OCI-LY1 (cell line): ENCODE results near the gene CHSY1.

ENCODE experiments used
- H2AFZ ChIP-seq: fragments of 200-600 bp; sonication (generic), shearing (Covaris generic); 2 replicates; pipeline ENCODE4 v1.6.0; 2014; ENCODE audit warnings: antibody characterized with exemption, mild to moderate bottlenecking, low read length
- H3F3A ChIP-seq: fragments of 200-600 bp; sonication (generic), shearing (Covaris generic); 2 replicates; pipeline ENCODE4 v1.6.0; 2014; ENCODE audit warnings: mild to moderate bottlenecking, antibody characterized with exemption, low read length, moderate library complexity; ENCODE audit not compliant: insufficient read depth
- H3K27ac ChIP-seq: fragments of 200-600 bp; sonication (generic); 2 replicates; pipeline ENCODE4 v1.5.1; 2014; ENCODE audit warnings: low read length, mixed run types, mild to moderate bottlenecking, low read depth; ENCODE audit not compliant: poor library complexity, severe bottlenecking
- H3K27me3 ChIP-seq: fragments of 200-600 bp; sonication (generic); 2 replicates; pipeline ENCODE4 v1.6.0; 2014; ENCODE audit warnings: antibody characterized with exemption, mild to moderate bottlenecking, low read length, moderate library complexity; ENCODE audit not compliant: insufficient read depth
- H3K36me3 ChIP-seq: fragments of 200-600 bp; sonication (generic); 2 replicates; pipeline ENCODE4 v1.6.1; 2014; ENCODE audit warnings: mild to moderate bottlenecking, antibody characterized with exemption, low read length, moderate library complexity, mixed read lengths; ENCODE audit not compliant: insufficient read depth
- H3K4me1 ChIP-seq: fragments of 200-600 bp; sonication (generic); 2 replicates; pipeline ENCODE4 v1.5.1; 2014; ENCODE audit warnings: mild to moderate bottlenecking, low read length, moderate library complexity; ENCODE audit not compliant: insufficient read depth, severe bottlenecking
- H3K4me2 ChIP-seq: fragments of 200-600 bp; sonication (generic), shearing (Covaris generic); 2 replicates; pipeline ENCODE4 v1.6.1; 2014; ENCODE audit warnings: low read length
- H3K4me3 ChIP-seq: fragments of 200-600 bp; sonication (generic); 2 replicates; pipeline ENCODE4 v1.5.1; 2014; ENCODE audit warnings: low read length, low read depth, mild to moderate bottlenecking, mixed read lengths; ENCODE audit not compliant: poor library complexity, severe bottlenecking
- H3K79me2 ChIP-seq: fragments of 200-600 bp; shearing (Covaris generic); 2 replicates; pipeline ENCODE4 v1.6.1; 2016; ENCODE audit warnings: mixed run types, low read length, mixed read lengths; ENCODE audit not compliant: insufficient read depth
- H3K9ac ChIP-seq: fragments of 200-600 bp; sonication (generic), shearing (Covaris generic); 2 replicates; pipeline ENCODE4 v1.6.1; 2014; ENCODE audit warnings: mild to moderate bottlenecking, low read length, mixed read lengths
- H3K9me2 ChIP-seq: fragments of 200-600 bp; sonication (generic), shearing (Covaris generic); 2 replicates; pipeline ENCODE4 v1.6.1; 2014; ENCODE audit warnings: low read depth, mild to moderate bottlenecking, low read length, mixed read lengths
- H3K9me3 ChIP-seq: fragments of 200-600 bp; shearing (Covaris generic); 2 replicates; pipeline ENCODE4 v1.6.1; 2014; ENCODE audit warnings: low read length, mixed read lengths
- H4K20me1 ChIP-seq: fragments of 200-600 bp; sonication (generic), shearing (Covaris generic); 2 replicates; pipeline ENCODE4 v1.6.0; 2016; ENCODE audit warnings: mild to moderate bottlenecking, low read length; ENCODE audit not compliant: insufficient read depth
- EZH2 ChIP-seq: fragments of 200-600 bp; sonication (generic), shearing (Covaris generic); IDR thresholded peaks from 2 replicates; pipeline ENCODE4 v1.8.0; 2017; ENCODE audit warnings: borderline replicate concordance, mixed run types, mild to moderate bottlenecking, antibody characterized with exemption, low read length, moderate library complexity, mixed read lengths
- TF ChIP-seq, protein P1 (sequence below): fragments of 200-600 bp; sonication (generic), shearing (Covaris generic); IDR thresholded peaks from 2 replicates; pipeline ENCODE4 v1.5.1; 2017; ENCODE audit warnings: mild to moderate bottlenecking, antibody characterized with exemption, low read length, moderate library complexity, mixed read lengths

The CHSY1 gene

GRCh38 chr15:101242999-101243336, 8.9 kb downstream of the CHSY1 start:
- H3K4me3 ChIP-seq, result no peak overlapping the region

GRCh38 chr15:101242160-101242998, 9.5 kb downstream of the CHSY1 start:
- Histone ChIP-seq H4K20me1 (no peaks in the 10 kb centered on the region), H3K27ac (no peak overlapping the region), H3K4me1 (peaks cover 37% of the 10 kb centered on the region), H3K9me2 (no peaks in the 10 kb centered on the region), H3K36me3 (peaks cover 2% of the 10 kb centered on the region; the same call in 1 of the 2 replicates), H3K9ac (no peak overlapping the region), H3K4me2 (peak overlapping the region; percentile 39), H3F3A (no peaks in the 10 kb centered on the region), H3K27me3 (no peaks in the 10 kb centered on the region), H3K79me2 (no peaks in the 10 kb centered on the region), H2AFZ (no peak overlapping the region), H3K9me3 (no peaks in the 10 kb centered on the region), H3K4me3 (no peak overlapping the region)
- TF ChIP-seq, protein P1, sequence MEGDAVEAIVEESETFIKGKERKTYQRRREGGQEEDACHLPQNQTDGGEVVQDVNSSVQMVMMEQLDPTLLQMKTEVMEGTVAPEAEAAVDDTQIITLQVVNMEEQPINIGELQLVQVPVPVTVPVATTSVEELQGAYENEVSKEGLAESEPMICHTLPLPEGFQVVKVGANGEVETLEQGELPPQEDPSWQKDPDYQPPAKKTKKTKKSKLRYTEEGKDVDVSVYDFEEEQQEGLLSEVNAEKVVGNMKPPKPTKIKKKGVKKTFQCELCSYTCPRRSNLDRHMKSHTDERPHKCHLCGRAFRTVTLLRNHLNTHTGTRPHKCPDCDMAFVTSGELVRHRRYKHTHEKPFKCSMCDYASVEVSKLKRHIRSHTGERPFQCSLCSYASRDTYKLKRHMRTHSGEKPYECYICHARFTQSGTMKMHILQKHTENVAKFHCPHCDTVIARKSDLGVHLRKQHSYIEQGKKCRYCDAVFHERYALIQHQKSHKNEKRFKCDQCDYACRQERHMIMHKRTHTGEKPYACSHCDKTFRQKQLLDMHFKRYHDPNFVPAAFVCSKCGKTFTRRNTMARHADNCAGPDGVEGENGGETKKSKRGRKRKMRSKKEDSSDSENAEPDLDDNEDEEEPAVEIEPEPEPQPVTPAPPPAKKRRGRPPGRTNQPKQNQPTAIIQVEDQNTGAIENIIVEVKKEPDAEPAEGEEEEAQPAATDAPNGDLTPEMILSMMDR, result no peak
- TF ChIP-seq EZH2, result no peak

More at GRCh38 chr15:101242999-101243336, 8.9 kb downstream of the CHSY1 start:
- no peak overlapping the region for H3K9ac ChIP-seq
- H3K9me2 ChIP-seq, result no peaks in the 10 kb centered on the region
- no peaks in the 10 kb centered on the region for H3K9me3 ChIP-seq
- H3K36me3 ChIP-seq, result peaks cover 6% of the 10 kb centered on the region; the same call in 1 of the 2 replicates
- H3K4me2 ChIP-seq, result peak overlapping the region; percentile 39
- TF ChIP-seq, protein P1, result no peak
- no peak for TF ChIP-seq EZH2
- H2AFZ ChIP-seq, result no peak overlapping the region
- H3F3A ChIP-seq, result no peaks in the 10 kb centered on the region
- H3K4me1 ChIP-seq, result peaks cover 37% of the 10 kb centered on the region
- no peaks in the 10 kb centered on the region for H4K20me1 ChIP-seq
- no peaks in the 10 kb centered on the region for H3K79me2 ChIP-seq
- no peak overlapping the region for H3K27ac ChIP-seq
- no peaks in the 10 kb centered on the region for H3K27me3 ChIP-seq

- TF ChIP-seq EZH2, result no peak
- TF ChIP-seq, protein P1, result no peak
- no peak overlapping the region for H3K27ac ChIP-seq
- no peak overlapping the region for H3K4me3 ChIP-seq
- H3K9me3 ChIP-seq, result no peaks in the 10 kb centered on the region
- no peaks in the 10 kb centered on the region for H3K9me2 ChIP-seq
- no peak overlapping the region for H2AFZ ChIP-seq
- no peaks in the 10 kb centered on the region for H3K27me3 ChIP-seq
- no peaks in the 10 kb centered on the region for H3K79me2 ChIP-seq
- H3K4me2 ChIP-seq, result no peak overlapping the region
- H3K36me3 ChIP-seq, result peaks cover under 1% of the 10 kb centered on the region; the same call in 1 of the 2 replicates
- H3K4me1 ChIP-seq, result peaks cover 27% of the 10 kb centered on the region
- no peak overlapping the region for H3K9ac ChIP-seq
- H4K20me1 ChIP-seq, result no peaks in the 10 kb centered on the region
- no peaks in the 10 kb centered on the region for H3F3A ChIP-seq
Observed at GRCh38 chr15:101240358-101240757, 11.5 kb downstream of the CHSY1 start.
